ENCODE measurements around the gene SMAP1. TPM values are rescaled to one million over a fixed set of nuclear protein-coding genes. Genes with fewer than 3 reads are reported as not detected.

Gene SMAP1
- total and polyA plus RNA-seq, 10 donors: 12.0 to 28.2 (median 19.8) TPM

- Histone ChIP-seq H3K27ac (no peak overlapping the region), H3K4me1 (peaks cover 0 to 39% (median 15%) of the 10 kb centered on the region in 6 donors), H3K9me3 (peaks cover 0 to 16% (median 14%) of the 10 kb centered on the region in 8 donors), H3K27me3 (replicated peaks in 1 of 7) (no peaks in the 10 kb centered on the region), H3K36me3 (no peaks in the 10 kb centered on the region), H3K4me3 (no peak overlapping the region)
- intact Hi-C loops (cut with DNase I; ENCODE audit: low total_unique reads): loop anchor here (5.0 to 10.0 kb wide), 2 partner anchors 132 to 314 kb away; no protein-coding TSS in a partner anchor
- WGBS, 5 donors: 18 to 26% (median 19%) methylated on average over 3 of the region's 3 CpGs
- DNase-seq: no peak
- TF ChIP-seq CTCF (IDR thresholded peaks at IDR 0.05 in 8 of 11, conservative IDR thresholded peaks at IDR 0.05 in 3 of 11) (peak; percentile 45 to 82 (median 71)), POLR2A (IDR thresholded peaks at IDR 0.05) (no peak)
These were observed 19.0 kb downstream of the SMAP1 start for GRCh38 chr6:70686548-70687133.

DNA sequence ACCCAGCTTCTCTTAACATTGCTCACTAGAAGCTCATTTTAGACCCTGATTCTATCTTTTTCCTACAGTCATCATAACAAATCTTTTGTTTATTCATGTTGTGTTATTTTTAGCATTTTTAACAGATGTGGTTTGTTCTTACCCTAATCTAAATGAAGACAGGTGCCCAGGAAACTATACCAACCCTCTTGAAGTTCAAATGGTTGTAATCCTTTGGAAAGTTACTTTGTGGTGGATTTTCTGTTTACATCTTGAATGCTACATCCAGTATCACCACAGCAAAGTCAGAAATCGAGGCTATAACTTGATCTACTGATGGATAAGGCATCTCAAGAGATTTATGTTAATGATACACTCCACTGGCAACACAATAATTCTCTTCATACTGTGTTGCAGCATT is 26.2 kb downstream of the SMAP1 start:
- DNase-seq: no peak
- H3K27me3 ChIP-seq (replicated peaks in 1 of 7): no peaks in the 10 kb centered on the region
- TF ChIP-seq POLR2AphosphoS5 (IDR thresholded peaks at IDR 0.05): no peak
- no peak for TF ChIP-seq CTCF (IDR thresholded peaks at IDR 0.05 in 8 of 11, conservative IDR thresholded peaks at IDR 0.05 in 3 of 11)
- no peak for TF ChIP-seq POLR2A (IDR thresholded peaks at IDR 0.05)
- intact Hi-C loops (cut with DNase I; ENCODE audit: low total_unique reads): no loop called here
- peaks cover 0 to 22% (median 0%) of the 10 kb centered on the region in 6 donors for H3K4me1 ChIP-seq
- H3K9me3 ChIP-seq: peaks cover 0 to 40% (median 17%) of the 10 kb centered on the region in 8 donors
- H3K36me3 ChIP-seq: no peaks in the 10 kb centered on the region
- H3K4me3 ChIP-seq: no peak overlapping the region
- WGBS, 5 donors: 65 to 77% (median 68%) methylated on average over 1 of the region's 1 CpG
- H3K27ac ChIP-seq: no peak overlapping the region

GRCh38 chr6:70694371-70694770 is 26.7 kb downstream of the SMAP1 start:
- Histone ChIP-seq H3K27me3 (replicated peaks in 1 of 7) (no peaks in the 10 kb centered on the region), H3K36me3 (peaks cover 0 to 5% (median 0%) of the 10 kb centered on the region in 6 donors), H3K4me1 (peaks cover 0 to 23% (median 0%) of the 10 kb centered on the region in 6 donors), H3K27ac (no peak overlapping the region), H3K9me3 (peaks cover 0 to 40% (median 17%) of the 10 kb centered on the region in 8 donors), H3K4me3 (no peak overlapping the region)
- no peak for DNase-seq
- WGBS, 5 donors: 97 to 100% (median 98%) methylated on average over 1 of the region's 1 CpG
- TF ChIP-seq POLR2AphosphoS5 (IDR thresholded peaks at IDR 0.05) (no peak), CTCF (IDR thresholded peaks at IDR 0.05 in 8 of 11, conservative IDR thresholded peaks at IDR 0.05 in 3 of 11) (no peak), POLR2A (IDR thresholded peaks at IDR 0.05) (no peak)
- intact Hi-C loops (cut with DNase I; ENCODE audit: low total_unique reads): no loop called here

GRCh38 chr6:70700922-70701876 is 33.5 kb downstream of the SMAP1 start:
- Histone ChIP-seq H3K4me1 (peaks cover 0 to 14% (median 2%) of the 10 kb centered on the region in 6 donors), H3K36me3 (peaks cover 0 to 26% (median 0%) of the 10 kb centered on the region in 6 donors), H3K27ac (no peak overlapping the region), H3K9me3 (peaks cover 0 to 10% (median 0%) of the 10 kb centered on the region in 8 donors), H3K27me3 (replicated peaks in 1 of 7) (no peaks in the 10 kb centered on the region), H3K4me3 (no peak overlapping the region)
- no peak for DNase-seq
- intact Hi-C loops (cut with DNase I; ENCODE audit: low total_unique reads): no loop called here
- 82 to 89% (median 86%) methylated on average over 10 of the region's 10 CpGs for WGBS, 5 donors
- no peak for TF ChIP-seq POLR2AphosphoS5 (IDR thresholded peaks at IDR 0.05)
- no peak for TF ChIP-seq CTCF (IDR thresholded peaks at IDR 0.05 in 8 of 11, conservative IDR thresholded peaks at IDR 0.05 in 3 of 11)
- TF ChIP-seq POLR2A (IDR thresholded peaks at IDR 0.05): no peak

All from spleen (tissue), 11 donors.